Kidney (tissue), 14 donors: ENCODE measurements around the gene HIF3A. TPM values are rescaled to one million over a fixed set of nuclear protein-coding genes. Genes with fewer than 3 reads are reported as not detected.

Source experiments
- DNase-seq, 5 donors: peaks; one replicate each; pipeline ENCODE4 v3.0.0-alpha.2; 2013 to 2020
- FAIRE-seq: peaks from 2 replicates; lab custom pipeline; 2012; peaks lifted over from hg19 to GRCh38; lab: Jason Lieb, UNC
- H3K27ac ChIP-seq, 2 donors: one replicate each; pipeline ENCODE4 v1.7.0; 2013; ENCODE audit warnings: low read depth in 2 of 2, low read length in 2 of 2, inconsistent platforms in 1 of 2
- H3K27me3 ChIP-seq: one replicate; pipeline ENCODE4 v1.7.1; 2013; ENCODE audit warnings: low read length, inconsistent platforms; ENCODE audit not compliant: control insufficient read depth, insufficient read depth
- H3K36me3 ChIP-seq, 3 donors: one replicate each; pipeline versions ENCODE4 v1.7.0 to v1.7.1; 2013; ENCODE audit warnings: low read length in 3 of 3, control low read depth in 1 of 3, inconsistent platforms in 1 of 3; ENCODE audit not compliant: insufficient read depth in 3 of 3, control insufficient read depth in 2 of 3
- H3K4me1 ChIP-seq, 3 donors: one replicate each; pipeline versions ENCODE4 v1.7.0 to v1.7.1; 2013; ENCODE audit warnings: low read length in 3 of 3, inconsistent platforms in 1 of 3, low read depth in 1 of 3; ENCODE audit not compliant: control insufficient read depth in 2 of 3, insufficient read depth in 2 of 3
- H3K4me3 ChIP-seq, 3 donors: one replicate each; pipeline versions ENCODE4 v1.7.0 to v1.8.1; 2013; ENCODE audit warnings: low read length in 3 of 3, control low read depth in 1 of 3, inconsistent platforms in 1 of 3
- H3K9ac ChIP-seq, 3 donors: one replicate each; pipeline versions ENCODE4 v1.7.0 to v1.7.1; 2013; ENCODE audit warnings: low read length in 3 of 3, control low read depth in 1 of 3, inconsistent platforms in 1 of 3
- H3K9me3 ChIP-seq, 3 donors: one replicate each; pipeline versions ENCODE4 v1.7.0 to v1.7.1; 2013; ENCODE audit warnings: low read length in 3 of 3, control low read depth in 1 of 3, inconsistent platforms in 1 of 3; ENCODE audit not compliant: control insufficient read depth in 2 of 3, insufficient read depth in 1 of 3
- intact Hi-C: fragments of 100-400 bp; cut with DNase I; formaldehyde crosslinking; loops from one replicate; pipeline ENCODE4 v1.11.1; 2022
- polyA plus RNA-seq: library from polyadenylated mRNA; stranded (reverse); fragments of 350-450 nt; fragmentation: Illumina TruSeq; extraction: RNeasy Lipid Tissue Mini Kit (QIAGEN cat#74804); gene quantifications from one replicate; pipeline ENCODE4 v1.2.3, GENCODE V29; 2014; ENCODE audit warnings: low read depth, low replicate concordance; ENCODE audit not compliant: insufficient read depth
- total RNA-seq: library from RNA; stranded (reverse); fragmentation: NEBNext Ultra II Directional; extraction: Animal tissue kit (Norgen Biotek cat#: 25700); gene quantifications from one replicate; pipeline ENCODE4 v1.2.1, GENCODE V29; 2021
- TF ChIP-seq, protein P1 (sequence below): IDR thresholded peaks from 3 replicates; pipeline ENCODE4 v1.5.1; 2012; ENCODE audit warnings: mild to moderate bottlenecking, moderate library complexity, borderline replicate concordance; ENCODE audit not compliant: insufficient read depth; ENCODE audit errors: extremely low read depth
- donor health status: control.
- donor health status: control.
- donor health status: control.
- donor health status: control.
- donor health status: control.
- donor health status: DM: yes; HTN: yes; CAD: no.
- donor health status: Normal renal cell carcinoma (clear cell type).

Gene HIF3A
- total and polyA plus RNA-seq, 2 donors from 2014 or later = 3.3 to 40.4 TPM

DNA sequence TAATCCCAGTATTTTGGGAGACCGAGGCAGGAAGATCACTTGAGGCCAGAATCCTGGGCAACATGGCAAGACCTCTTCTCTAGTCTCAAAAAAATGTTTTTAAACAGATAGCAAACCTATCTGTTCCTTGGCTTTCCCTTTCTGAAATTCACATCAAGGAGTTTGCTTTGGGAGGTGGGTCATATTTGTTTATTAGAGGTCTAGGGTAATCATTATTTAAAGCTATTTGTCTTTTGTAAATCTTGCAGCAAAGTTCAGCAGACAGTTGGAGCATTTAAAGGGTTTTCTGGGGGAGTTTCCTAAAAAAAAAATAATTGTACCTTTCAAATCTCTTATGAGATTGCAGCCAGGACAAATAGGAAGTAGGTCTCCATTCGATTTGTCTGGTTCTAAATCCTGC is 67.5 kb downstream of the HIF3A start:
- Histone ChIP-seq H3K4me3 (no peak overlapping the region), H3K9me3 (no peaks in the 10 kb centered on the region), H3K36me3 (peaks cover 0 to 17% (median 9%) of the 10 kb centered on the region in 3 donors), H3K27ac (no peak overlapping the region), H3K9ac (no peak overlapping the region), H3K27me3 (no peaks in the 10 kb centered on the region), H3K4me1 (no peaks in the 10 kb centered on the region)
- intact Hi-C loops = no loop called here
- TF ChIP-seq, protein P1, sequence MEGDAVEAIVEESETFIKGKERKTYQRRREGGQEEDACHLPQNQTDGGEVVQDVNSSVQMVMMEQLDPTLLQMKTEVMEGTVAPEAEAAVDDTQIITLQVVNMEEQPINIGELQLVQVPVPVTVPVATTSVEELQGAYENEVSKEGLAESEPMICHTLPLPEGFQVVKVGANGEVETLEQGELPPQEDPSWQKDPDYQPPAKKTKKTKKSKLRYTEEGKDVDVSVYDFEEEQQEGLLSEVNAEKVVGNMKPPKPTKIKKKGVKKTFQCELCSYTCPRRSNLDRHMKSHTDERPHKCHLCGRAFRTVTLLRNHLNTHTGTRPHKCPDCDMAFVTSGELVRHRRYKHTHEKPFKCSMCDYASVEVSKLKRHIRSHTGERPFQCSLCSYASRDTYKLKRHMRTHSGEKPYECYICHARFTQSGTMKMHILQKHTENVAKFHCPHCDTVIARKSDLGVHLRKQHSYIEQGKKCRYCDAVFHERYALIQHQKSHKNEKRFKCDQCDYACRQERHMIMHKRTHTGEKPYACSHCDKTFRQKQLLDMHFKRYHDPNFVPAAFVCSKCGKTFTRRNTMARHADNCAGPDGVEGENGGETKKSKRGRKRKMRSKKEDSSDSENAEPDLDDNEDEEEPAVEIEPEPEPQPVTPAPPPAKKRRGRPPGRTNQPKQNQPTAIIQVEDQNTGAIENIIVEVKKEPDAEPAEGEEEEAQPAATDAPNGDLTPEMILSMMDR = no peak
- FAIRE-seq = no peak
- DNase-seq = no peak

DNA sequence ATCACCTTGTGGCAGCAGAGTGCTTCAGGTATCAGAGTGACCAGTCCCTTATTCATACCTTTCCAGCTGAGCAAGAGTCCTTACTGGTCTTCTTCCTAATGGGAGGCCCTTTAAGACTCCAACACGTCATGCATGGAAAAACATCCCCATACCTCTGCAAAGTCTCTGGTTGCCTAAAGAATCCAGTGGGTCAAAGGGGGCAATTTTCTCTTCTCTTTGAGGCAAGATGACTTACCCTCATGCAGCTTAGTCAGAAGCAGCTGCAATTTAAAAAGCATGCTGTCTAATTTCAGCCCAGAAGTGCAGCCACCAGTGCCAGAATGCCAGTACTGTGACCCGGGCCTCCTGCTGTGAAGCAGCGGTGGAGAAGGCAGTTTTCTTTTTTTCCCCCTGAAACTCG is 68.7 kb downstream of the HIF3A start:
- no peak for DNase-seq
- peaks cover 0 to 17% (median 9%) of the 10 kb centered on the region in 3 donors for H3K36me3 ChIP-seq
- no peak overlapping the region for H3K9ac ChIP-seq
- no peak for FAIRE-seq
- H3K4me1 ChIP-seq = no peaks in the 10 kb centered on the region
- H3K9me3 ChIP-seq = no peaks in the 10 kb centered on the region
- no peak overlapping the region for H3K27ac ChIP-seq
- no peaks in the 10 kb centered on the region for H3K27me3 ChIP-seq
- H3K4me3 ChIP-seq = no peak overlapping the region
- intact Hi-C loops = no loop called here
- TF ChIP-seq, protein P1 = no peak

DNA sequence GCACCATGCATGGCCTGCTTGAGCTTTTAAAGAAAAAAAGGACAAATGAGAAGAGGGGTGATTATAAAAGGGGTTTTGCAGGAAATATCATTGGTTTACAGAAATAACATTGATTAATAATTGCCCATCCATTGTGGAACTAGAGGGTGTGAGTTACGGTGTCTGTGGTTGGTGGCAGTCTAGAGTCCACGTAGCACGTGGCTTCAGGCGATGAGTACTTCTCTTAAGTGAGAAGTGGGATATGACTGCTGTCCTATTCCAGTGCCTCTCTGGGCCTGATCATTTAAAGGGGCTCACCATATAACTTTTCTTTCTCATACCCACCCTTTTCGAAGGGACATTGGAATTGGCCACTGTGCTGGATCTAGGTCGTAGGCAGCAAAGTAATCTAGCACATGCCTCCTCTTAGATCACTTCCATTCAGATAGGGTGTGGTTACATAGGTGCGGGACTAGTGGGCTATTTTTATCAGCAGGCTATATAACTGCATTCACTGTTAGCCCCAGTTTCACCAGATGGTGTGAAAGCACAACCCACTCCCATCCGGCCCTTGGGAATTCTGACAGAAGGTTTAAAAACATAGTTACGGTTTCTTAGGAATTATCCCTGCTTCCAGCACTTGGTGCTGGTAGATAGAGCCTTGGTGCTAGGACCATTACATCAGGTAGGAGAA is 69.9 kb downstream of the HIF3A start:
- H3K27me3 ChIP-seq = no peaks in the 10 kb centered on the region
- no peak for DNase-seq
- peaks cover 0 to 6% (median 5%) of the 10 kb centered on the region in 3 donors for H3K4me1 ChIP-seq
- peaks cover 0 to 17% (median 9%) of the 10 kb centered on the region in 3 donors for H3K36me3 ChIP-seq
- no peaks in the 10 kb centered on the region for H3K9me3 ChIP-seq
- H3K4me3 ChIP-seq = no peak overlapping the region
- no peak overlapping the region for H3K9ac ChIP-seq
- TF ChIP-seq, protein P1 = no peak
- intact Hi-C loops = no loop called here
- FAIRE-seq = no peak
- no peak overlapping the region for H3K27ac ChIP-seq
